Bronchial epithelial cell (primary cell): ENCODE data around the gene SPRY4. TPM values are rescaled to one million over a fixed set of nuclear protein-coding genes. Genes with fewer than 3 reads are reported as not detected.

Experiments
- DNase-seq: peaks from one replicate; pipeline ENCODE4 v3.0.0-alpha.2; 2010; ENCODE audit warnings: low read depth
- FAIRE-seq: peaks from 2 replicates; lab custom pipeline; 2011; peaks lifted over from hg19 to GRCh38; lab: Jason Lieb, UNC
- H3K27me3 ChIP-seq: 2 replicates; pipeline ENCODE4 v1.5.1; 2011; ENCODE audit warnings: low read length; ENCODE audit not compliant: control insufficient read depth, insufficient read depth
- H3K36me3 ChIP-seq: 2 replicates; pipeline ENCODE4 v1.5.1; 2011; ENCODE audit warnings: low read length; ENCODE audit not compliant: control insufficient read depth, insufficient read depth
- H3K4me3 ChIP-seq: 2 replicates; pipeline ENCODE4 v1.5.1; 2011; ENCODE audit warnings: mild to moderate bottlenecking, low read depth, low read length, control low read depth
- CTCF ChIP-seq: IDR thresholded peaks from 2 replicates; pipeline ENCODE4 v1.5.1; 2011; ENCODE audit warnings: mild to moderate bottlenecking, moderate library complexity, low read length, control low read depth, inconsistent platforms; ENCODE audit not compliant: insufficient read depth, severe bottlenecking
- total RNA-seq: library from RNA; depleted of rRNA; stranded (reverse); fragments of >200 nt; gene quantifications from 2 replicates; pipeline ENCODE4 v1.2.1, GENCODE V29; 2014

SPRY4 gene
- total RNA-seq, 1 donor from 2014 or later = 1.3 TPM

GRCh38 chr5:142330026-142330425, 5.2 kb upstream of the SPRY4 start:
- no peak for TF ChIP-seq CTCF
- FAIRE-seq (no peak), DNase-seq (no peak)
- Histone ChIP-seq H3K27me3 (no peaks in the 10 kb centered on the region), H3K36me3 (no peaks in the 10 kb centered on the region), H3K4me3 (no peak overlapping the region)

- DNase-seq (peak; percentile 76), FAIRE-seq (no peak)
- TF ChIP-seq CTCF = no peak
- H3K36me3 ChIP-seq = no peaks in the 10 kb centered on the region
- no peaks in the 10 kb centered on the region for H3K27me3 ChIP-seq
- H3K4me3 ChIP-seq = no peak overlapping the region
Observed at GRCh38 chr5:142327111-142327842, 2.5 kb upstream of the SPRY4 start.

- Histone ChIP-seq H3K27me3 (no peaks in the 10 kb centered on the region), H3K36me3 (no peaks in the 10 kb centered on the region), H3K4me3 (no peak overlapping the region)
- no peak for TF ChIP-seq CTCF
- no peak for DNase-seq
- FAIRE-seq = no peak
Observed at GRCh38 chr5:142326480-142326938, 1.7 kb upstream of the SPRY4 start.

GRCh38 chr5:142325725-142326479, 1.1 kb upstream of the SPRY4 start:
- no peak for TF ChIP-seq CTCF
- no peak for DNase-seq
- Histone ChIP-seq H3K36me3 (no peaks in the 10 kb centered on the region), H3K4me3 (peak overlapping the region; percentile 44), H3K27me3 (no peaks in the 10 kb centered on the region)
- FAIRE-seq = no peak

GRCh38 chr5:142324136-142324870, 518 bp downstream of the SPRY4 start:
- FAIRE-seq (no peak), DNase-seq (no peak)
- no peaks in the 10 kb centered on the region for H3K27me3 ChIP-seq
- H3K36me3 ChIP-seq = no peaks in the 10 kb centered on the region
- H3K4me3 ChIP-seq = peak overlapping the region; percentile 44
- peak; percentile 45 for TF ChIP-seq CTCF
